Gastroesophageal sphincter (tissue), 4 donors: ENCODE data around the gene ERO1B. TPM values are rescaled to one million over a fixed set of nuclear protein-coding genes. Genes with fewer than 3 reads are reported as not detected.

ENCODE experiments used
- ATAC-seq: fragments of 150-250 bp; one replicate; pipeline ENCODE4 v1.9.1; 2016; ENCODE audit warnings: mild to moderate bottlenecking, moderate library complexity
- H3K27ac ChIP-seq, 4 donors: fragments of 200-600 bp; sonication (generic) in 3 of 4; 1 replicate in 3 of 4; 2 replicates in 1 of 4; pipeline ENCODE4 v1.5.1; 2016 to 2019
- H3K27me3 ChIP-seq: fragments of 200-600 bp; sonication (generic); one replicate; pipeline ENCODE4 v1.5.1; 2019
- H3K36me3 ChIP-seq, 2 donors: fragments of 200-600 bp; sonication (generic); one replicate each; pipeline ENCODE4 v1.5.1; 2019; ENCODE audit warnings: control low read depth in 1 of 2
- H3K4me1 ChIP-seq, 3 donors: fragments of 200-600 bp; sonication (generic); 1 replicate in 2 of 3; 2 replicates in 1 of 3; pipeline ENCODE4 v1.5.1; 2016 to 2019; ENCODE audit warnings: control low read depth in 2 of 3
- H3K4me3 ChIP-seq, 2 donors: fragments of 200-600 bp; sonication (generic); one replicate each; pipeline ENCODE4 v1.5.1; 2019; ENCODE audit warnings: mild to moderate bottlenecking in 1 of 2, moderate library complexity in 1 of 2
- H3K9me3 ChIP-seq, 3 donors: fragments of 200-600 bp; sonication (generic); one replicate each; pipeline ENCODE4 v1.5.1; 2017 to 2019; ENCODE audit warnings: control low read depth in 2 of 3
- EP300 ChIP-seq: sonication (generic); formaldehyde crosslinking; IDR thresholded peaks from one replicate; pipeline ENCODE4 v1.6.1; 2017; ENCODE audit warnings: antibody characterized with exemption, mild to moderate bottlenecking
- POLR2A ChIP-seq, 2 donors: fragments of 450-650 bp; IDR thresholded peaks; one replicate each; pipeline ENCODE4 v1.6.1; 2017; ENCODE audit warnings: antibody characterized with exemption in 2 of 2, mild to moderate bottlenecking in 2 of 2, moderate library complexity in 1 of 2
- POLR2AphosphoS5 ChIP-seq: sonication (generic); formaldehyde crosslinking; IDR thresholded peaks from one replicate; pipeline ENCODE4 v1.6.1; 2017; ENCODE audit warnings: antibody characterized with exemption
- WGBS, 2 donors: methylation state at CpG; one replicate each; pipeline ENCODE4 v1.1.5; 2018; ENCODE audit warnings: low coverage in 1 of 2; 5-methylcytosine and 5-hydroxymethylcytosine counted together
- total RNA-seq, 4 donors: library from RNA; depleted of rRNA; stranded (reverse); fragments of >200 nt; gene quantifications; one replicate each; pipeline ENCODE4 v1.1.0, GENCODE V29; 2016
- TF ChIP-seq, protein P1 (sequence below), 4 experiments: fragments of 200-600 bp in 2 of 4; fragments of 450-650 bp in 2 of 4; sonication (generic) in 1 of 4; IDR thresholded peaks; one replicate each; pipeline ENCODE4 v1.5.1; 2017 to 2019; ENCODE audit warnings: antibody characterized with exemption in 4 of 4, mild to moderate bottlenecking in 2 of 4, moderate library complexity in 2 of 4

Gene ERO1B
- total RNA-seq, 4 donors from 2014 or later = 7.3 to 13.5 (median 9.3) TPM

- TF ChIP-seq, protein P1, sequence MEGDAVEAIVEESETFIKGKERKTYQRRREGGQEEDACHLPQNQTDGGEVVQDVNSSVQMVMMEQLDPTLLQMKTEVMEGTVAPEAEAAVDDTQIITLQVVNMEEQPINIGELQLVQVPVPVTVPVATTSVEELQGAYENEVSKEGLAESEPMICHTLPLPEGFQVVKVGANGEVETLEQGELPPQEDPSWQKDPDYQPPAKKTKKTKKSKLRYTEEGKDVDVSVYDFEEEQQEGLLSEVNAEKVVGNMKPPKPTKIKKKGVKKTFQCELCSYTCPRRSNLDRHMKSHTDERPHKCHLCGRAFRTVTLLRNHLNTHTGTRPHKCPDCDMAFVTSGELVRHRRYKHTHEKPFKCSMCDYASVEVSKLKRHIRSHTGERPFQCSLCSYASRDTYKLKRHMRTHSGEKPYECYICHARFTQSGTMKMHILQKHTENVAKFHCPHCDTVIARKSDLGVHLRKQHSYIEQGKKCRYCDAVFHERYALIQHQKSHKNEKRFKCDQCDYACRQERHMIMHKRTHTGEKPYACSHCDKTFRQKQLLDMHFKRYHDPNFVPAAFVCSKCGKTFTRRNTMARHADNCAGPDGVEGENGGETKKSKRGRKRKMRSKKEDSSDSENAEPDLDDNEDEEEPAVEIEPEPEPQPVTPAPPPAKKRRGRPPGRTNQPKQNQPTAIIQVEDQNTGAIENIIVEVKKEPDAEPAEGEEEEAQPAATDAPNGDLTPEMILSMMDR (IDR thresholded peaks at IDR 0.05) = no peak
- Histone ChIP-seq H3K36me3 (peaks cover 0 to 29% of the 10 kb centered on the region in 2 donors), H3K4me3 (no peak overlapping the region), H3K9me3 (no peaks in the 10 kb centered on the region), H3K4me1 (no peaks in the 10 kb centered on the region), H3K27me3 (no peaks in the 10 kb centered on the region), H3K27ac (no peak overlapping the region)
- ATAC-seq = no peak
- WGBS, 2 donors = 93 to 100% methylated on average over 1 to 3 of the region's 3 CpGs
Observed at GRCh38 chr1:236247286-236247685, 34.5 kb downstream of the ERO1B start.

GRCh38 chr1:236242568-236242967, 39.2 kb downstream of the ERO1B start:
- Histone ChIP-seq H3K36me3 (peaks cover 0 to 28% of the 10 kb centered on the region in 2 donors), H3K9me3 (no peaks in the 10 kb centered on the region), H3K4me1 (no peaks in the 10 kb centered on the region), H3K27ac (no peak overlapping the region), H3K27me3 (no peaks in the 10 kb centered on the region), H3K4me3 (no peak overlapping the region)
- 84 to 92% methylated on average over 2 of the region's 2 CpGs for WGBS, 2 donors
- TF ChIP-seq, protein P1 (IDR thresholded peaks at IDR 0.05) = no peak
- TF ChIP-seq EP300 (no peak), POLR2A (IDR thresholded peaks at IDR 0.05) (no peak), POLR2AphosphoS5 (no peak)
- no peak for ATAC-seq

GRCh38 chr1:236240675-236241074, 41.1 kb downstream of the ERO1B start:
- Histone ChIP-seq H3K4me1 (no peaks in the 10 kb centered on the region), H3K27ac (no peak overlapping the region), H3K4me3 (no peak overlapping the region), H3K27me3 (no peaks in the 10 kb centered on the region), H3K36me3 (peaks cover 0 to 29% of the 10 kb centered on the region in 2 donors), H3K9me3 (no peaks in the 10 kb centered on the region)
- WGBS, 2 donors = 95 to 100% methylated on average over 2 to 3 of the region's 3 CpGs
- no peak for ATAC-seq
- TF ChIP-seq POLR2AphosphoS5 (no peak), EP300 (no peak), POLR2A (IDR thresholded peaks at IDR 0.05) (no peak)
- TF ChIP-seq, protein P1 (IDR thresholded peaks at IDR 0.05) = no peak

GRCh38 chr1:236239092-236239585, 42.6 kb downstream of the ERO1B start:
- H3K4me1 ChIP-seq = no peaks in the 10 kb centered on the region
- no peak for ATAC-seq
- H3K4me3 ChIP-seq = no peak overlapping the region
- no peak overlapping the region for H3K27ac ChIP-seq
- TF ChIP-seq POLR2A (IDR thresholded peaks at IDR 0.05) = no peak
- no peak for TF ChIP-seq POLR2AphosphoS5
- no peak for TF ChIP-seq EP300
- TF ChIP-seq, protein P1 (IDR thresholded peaks at IDR 0.05) = no peak
- no peaks in the 10 kb centered on the region for H3K9me3 ChIP-seq
- no peaks in the 10 kb centered on the region for H3K27me3 ChIP-seq
- H3K36me3 ChIP-seq = peaks cover 0 to 45% of the 10 kb centered on the region in 2 donors
- 75 to 83% methylated on average over 1 of the region's 1 CpG for WGBS, 2 donors

- Histone ChIP-seq H3K27ac (no peak overlapping the region), H3K27me3 (no peaks in the 10 kb centered on the region), H3K36me3 (peaks cover 0 to 40% of the 10 kb centered on the region in 2 donors), H3K4me1 (no peaks in the 10 kb centered on the region), H3K4me3 (no peak overlapping the region), H3K9me3 (no peaks in the 10 kb centered on the region)
- WGBS, 2 donors = 83 to 96% methylated on average over 3 of the region's 3 CpGs
- TF ChIP-seq, protein P1 (IDR thresholded peaks at IDR 0.05) = no peak
- TF ChIP-seq EP300 = no peak
- no peak for TF ChIP-seq POLR2AphosphoS5
- no peak for TF ChIP-seq POLR2A (IDR thresholded peaks at IDR 0.05)
- ATAC-seq = no peak
Observed at GRCh38 chr1:236235116-236235515, 46.6 kb downstream of the ERO1B start.
